HepG2 (cell line): ENCODE results near the gene FAM171A2. TPM values are rescaled to one million over a fixed set of nuclear protein-coding genes. Genes with fewer than 3 reads are reported as not detected.

Experiments used
- ATAC-seq: fragments of 200-7000 bp; cut with Tn5 transposase; 3 replicates; pipeline ENCODE4 v1.9.1; 2020; ENCODE audit warnings: mild to moderate bottlenecking, moderate library complexity
- BruUV-seq: library from RNA; stranded (reverse); fragments of 400-500 nt; replicated peaks from 2 replicates; lab custom pipeline; 2021; lab: Mats Ljungman, UMichigan
- CTCF ChIA-PET: fragments of 300-600 bp; formaldehyde crosslinking; extraction: SDS; loops from one replicate; lab custom pipeline; 2021; ENCODE audit warnings: low total read pairs, inconsistent platforms, low intra/inter-chr PET ratio; lab: Yijun Ruan, JAX
- POLR2A ChIA-PET: fragments of 350-600 bp; sonication (Branson Sonifier 250); formaldehyde crosslinking; loops from one replicate; lab custom pipeline; 2020; ENCODE audit warnings: antibody characterized with exemption, inconsistent platforms; lab: Yijun Ruan, JAX
- DNase-seq: peaks from one replicate; pipeline ENCODE4 v3.0.0-alpha.2; 2015; ENCODE audit warnings: low spot score
- FAIRE-seq: peaks from 3 replicates; lab custom pipeline; 2011; peaks lifted over from hg19 to GRCh38; lab: Jason Lieb, UNC
- H2AFZ ChIP-seq: one replicate; pipeline ENCODE4 v1.6.1; 2011; ENCODE audit warnings: low read length, inconsistent platforms
- H3K27ac ChIP-seq: fragments of 300-600 bp; 3 replicates; pipeline ENCODE4 v1.8.0; 2011; ENCODE audit warnings: mixed run types, mild to moderate bottlenecking, mixed read lengths, low read length, inconsistent platforms; ENCODE audit not compliant: insufficient read depth; ENCODE audit errors: extremely low read length
- H3K27me3 ChIP-seq, 2 experiments: fragments of 200-600 bp in 1 of 2; 2 replicates in 1 of 2; 3 replicates in 1 of 2; pipeline versions ENCODE4 v1.6.0 to v1.8.0; 2011; ENCODE audit warnings: low read length in 2 of 2, mild to moderate bottlenecking in 2 of 2, moderate library complexity in 2 of 2, inconsistent platforms in 1 of 2; ENCODE audit not compliant: insufficient read depth in 2 of 2, control insufficient read depth in 1 of 2
- H3K36me3 ChIP-seq, 2 experiments: fragments of 200-600 bp in 1 of 2; replicated peaks in 1 of 2; 2 replicates in 1 of 2; 3 replicates in 1 of 2; pipeline versions ENCODE4 v1.5.1 to v1.8.0; 2011; ENCODE audit warnings: low read length in 2 of 2, inconsistent platforms in 1 of 2; ENCODE audit not compliant: insufficient read depth in 2 of 2, control insufficient read depth in 1 of 2
- H3K4me1 ChIP-seq: 2 replicates; pipeline ENCODE4 v1.5.1; 2012; ENCODE audit warnings: low read length, inconsistent platforms; ENCODE audit not compliant: insufficient read depth
- H3K4me2 ChIP-seq: 2 replicates; pipeline ENCODE4 v1.6.0; 2011; ENCODE audit warnings: low read depth, low read length, inconsistent platforms
- H3K4me3 ChIP-seq, 3 experiments: fragments of 200-600 bp in 1 of 3; sonication (generic), shearing (Covaris generic) in 1 of 3; replicated peaks in 1 of 3; 2 replicates each; pipeline ENCODE4 v1.5.1; 2011 to 2016; ENCODE audit warnings: low read length in 3 of 3, inconsistent platforms in 2 of 3, low read depth in 2 of 3, mild to moderate bottlenecking in 2 of 3, control low read depth in 1 of 3, mixed read lengths in 1 of 3; ENCODE audit not compliant: insufficient read depth in 1 of 3
- H3K79me2 ChIP-seq: one replicate; pipeline ENCODE4 v1.6.1; 2011; ENCODE audit warnings: low read length, inconsistent platforms; ENCODE audit not compliant: insufficient read depth
- H3K9ac ChIP-seq: 2 replicates; pipeline ENCODE4 v1.6.0; 2011; ENCODE audit warnings: mild to moderate bottlenecking, low read depth, low read length, inconsistent platforms; ENCODE audit not compliant: insufficient read depth
- H3K9me3 ChIP-seq: 2 replicates; pipeline ENCODE4 v1.5.1; 2012; ENCODE audit warnings: mild to moderate bottlenecking, low read length
- H4K20me1 ChIP-seq: 2 replicates; pipeline ENCODE4 v1.6.0; 2011; ENCODE audit warnings: inconsistent platforms, mild to moderate bottlenecking, low read length, moderate library complexity; ENCODE audit not compliant: insufficient read depth
- BORCS8-MEF2B ChIP-seq: sonication (generic); formaldehyde crosslinking; IDR thresholded peaks from 2 replicates; pipeline ENCODE4 v1.8.0; 2022; ENCODE audit warnings: mild to moderate bottlenecking, missing genetic modification reagents
- SATB2 ChIP-seq: sonication (generic); formaldehyde crosslinking; IDR thresholded peaks from 2 replicates; pipeline ENCODE4 v1.5.0; 2020; ENCODE audit warnings: missing genetic modification reagents
- ZNF629 ChIP-seq: sonication (generic); formaldehyde crosslinking; conservative IDR thresholded peaks from 2 replicates; pipeline ENCODE4 v1.5.0; 2020; ENCODE audit warnings: missing genetic modification reagents
- WGBS: methylation state at CpG from one replicate; pipeline ENCODE4 v1.1.6; 2017; ENCODE audit warnings: low lambda C conversion rate; 5-methylcytosine and 5-hydroxymethylcytosine counted together
- in situ Hi-C: cut with HindIII; loops from 2 replicates; pipeline ENCODE4 v1.10.0; 2017; ENCODE audit warnings: low pct_unique_long_range_greater_than_20kb; ENCODE audit not compliant: extremely low pct_ligation_motif_present
- intact Hi-C: fragments of 100-400 bp; cut with micrococcal nuclease; formaldehyde crosslinking; loops from one replicate; pipeline ENCODE4 v1.10.0; 2022; ENCODE audit not compliant: unreplicated experiment
- polyA plus RNA-seq, 8 experiments: library from polyadenylated mRNA; depleted of rRNA in 3 of 8; stranded (reverse) in 7 of 8; unstranded in 1 of 8; fragments of >200 nt; fragmentation: Illumina TruSeq in 4 of 8; extraction: Trizol in 4 of 8; gene quantifications; 2 replicates each; pipeline versions ENCODE4 v1.2.1 to v1.2.3, GENCODE V29; 2011 to 2016; ENCODE audit warnings: low read depth in 4 of 8, missing spikeins in 1 of 8, mixed read lengths in 1 of 8; ENCODE audit not compliant: insufficient read depth in 1 of 8
- total RNA-seq, 5 experiments: library from RNA; depleted of rRNA; stranded (reverse); fragments of >200 nt; fragmentation: Illumina TruSeq; extraction: Trizol; gene quantifications; 2 replicates each; pipeline ENCODE4 v1.2.3, GENCODE V29; 2016; ENCODE audit warnings: low read depth in 1 of 5
- TF ChIP-seq, protein P1 (sequence below): sonication (generic); formaldehyde crosslinking; IDR thresholded peaks from 2 replicates; pipeline ENCODE4 v1.5.0; 2020; ENCODE audit warnings: mild to moderate bottlenecking, missing genetic modification reagents

FAM171A2 gene
- total and polyA plus RNA-seq, 2 of the 13 experiments (the other 11 are each of a cell fraction or from before 2014, with no cell fraction given): 1.8 to 3.6 TPM

GRCh38 chr17:44360826-44361225, 2.8 kb downstream of the FAM171A2 start (continued):
- TF ChIP-seq, protein P1, sequence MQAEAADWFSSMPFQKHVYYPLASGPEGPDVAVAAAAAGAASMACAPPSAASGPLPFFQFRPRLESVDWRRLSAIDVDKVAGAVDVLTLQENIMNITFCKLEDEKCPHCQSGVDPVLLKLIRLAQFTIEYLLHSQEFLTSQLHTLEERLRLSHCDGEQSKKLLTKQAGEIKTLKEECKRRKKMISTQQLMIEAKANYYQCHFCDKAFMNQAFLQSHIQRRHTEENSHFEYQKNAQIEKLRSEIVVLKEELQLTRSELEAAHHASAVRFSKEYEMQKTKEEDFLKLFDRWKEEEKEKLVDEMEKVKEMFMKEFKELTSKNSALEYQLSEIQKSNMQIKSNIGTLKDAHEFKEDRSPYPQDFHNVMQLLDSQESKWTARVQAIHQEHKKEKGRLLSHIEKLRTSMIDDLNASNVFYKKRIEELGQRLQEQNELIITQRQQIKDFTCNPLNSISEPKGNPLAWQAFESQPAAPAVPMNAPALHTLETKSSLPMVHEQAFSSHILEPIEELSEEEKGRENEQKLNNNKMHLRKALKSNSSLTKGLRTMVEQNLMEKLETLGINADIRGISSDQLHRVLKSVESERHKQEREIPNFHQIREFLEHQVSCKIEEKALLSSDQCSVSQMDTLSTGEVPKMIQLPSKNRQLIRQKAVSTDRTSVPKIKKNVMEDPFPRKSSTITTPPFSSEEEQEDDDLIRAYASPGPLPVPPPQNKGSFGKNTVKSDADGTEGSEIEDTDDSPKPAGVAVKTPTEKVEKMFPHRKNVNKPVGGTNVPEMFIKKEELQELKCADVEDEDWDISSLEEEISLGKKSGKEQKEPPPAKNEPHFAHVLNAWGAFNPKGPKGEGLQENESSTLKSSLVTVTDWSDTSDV (CRISPR knock-in tag): no peak
- TF ChIP-seq BORCS8-MEF2B: no peak

DNA sequence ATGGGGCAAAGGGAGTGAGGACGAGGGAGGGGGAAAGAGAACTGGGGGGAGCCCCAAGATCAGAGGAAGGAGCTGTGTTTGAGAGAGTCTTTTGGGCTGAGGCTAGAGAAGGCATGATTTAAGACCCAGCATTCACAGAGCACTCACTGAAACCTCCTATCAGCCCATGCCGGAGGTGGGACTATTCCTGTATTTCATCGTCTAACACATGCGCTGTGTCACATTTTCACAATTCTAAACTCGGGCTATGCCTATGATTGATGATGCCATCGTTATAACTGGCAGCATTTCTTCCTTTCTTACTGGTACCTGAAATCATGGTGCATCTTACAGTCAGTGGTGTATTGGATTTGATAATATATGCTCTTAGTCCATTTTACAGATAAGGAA, 3.5 kb downstream of the FAM171A2 start:
- peaks cover 7 to 21% of the 10 kb centered on the region in 2 experiments; a peak in 4 of 5 replicates for H3K27me3 ChIP-seq
- no TSS peak for BruUV-seq
- H4K20me1 ChIP-seq: no peaks in the 10 kb centered on the region
- 50% methylated on average over 6 of the region's 6 CpGs for WGBS
- H3K4me1 ChIP-seq: peaks cover 36% of the 10 kb centered on the region
- H3K79me2 ChIP-seq: no peaks in the 10 kb centered on the region
- ChIA-PET CTCF (no interaction called here), POLR2A (interaction anchor here (1.8 kb wide), 1 partner anchor 9 kb away, joined by 5 read pairs; no protein-coding TSS in a partner anchor)
- no peak overlapping the region for H2AFZ ChIP-seq
- no peak overlapping the region for H3K4me2 ChIP-seq
- H3K27ac ChIP-seq: no peak overlapping the region
- in situ Hi-C loops (no loop called here), intact Hi-C loops (no loop called here)
- ATAC-seq (no peak), DNase-seq (no peak), FAIRE-seq (no peak)
- no peak overlapping the region for H3K9ac ChIP-seq
- H3K36me3 ChIP-seq: no peaks in the 10 kb centered on the region
- TF ChIP-seq ZNF629 (CRISPR knock-in tag) (peak; percentile 38; the same call in 1 of the 2 replicates), SATB2 (CRISPR knock-in tag) (no peak)
- H3K4me3 ChIP-seq: no peak overlapping the region
- no peaks in the 10 kb centered on the region for H3K9me3 ChIP-seq
